Lower lobe of right lung (tissue), 2 donors: ENCODE measurements around the gene PAX7. TPM values are rescaled to one million over a fixed set of nuclear protein-coding genes. Genes with fewer than 3 reads are reported as not detected.

Source experiments
- ATAC-seq, 2 donors: fragments of 200-7000 bp; cut with Tn5 transposase; one replicate each; pipeline ENCODE4 v1.9.1; 2020 to 2022; ENCODE audit warnings: mild to moderate bottlenecking in 2 of 2, moderate library complexity in 2 of 2
- DNase-seq: peaks from one replicate; pipeline ENCODE4 v3.0.0-alpha.2; 2020
- H3K27ac ChIP-seq: fragments of 200-600 bp; one replicate; pipeline ENCODE4 v1.8.0; 2022
- H3K27me3 ChIP-seq: fragments of 200-600 bp; one replicate; pipeline ENCODE4 v1.8.0; 2022; ENCODE audit warnings: low read depth
- H3K36me3 ChIP-seq: fragments of 200-600 bp; one replicate; pipeline ENCODE4 v1.8.0; 2022; ENCODE audit warnings: mild to moderate bottlenecking
- H3K4me1 ChIP-seq: fragments of 200-600 bp; one replicate; pipeline ENCODE4 v1.8.0; 2022
- H3K4me3 ChIP-seq: fragments of 200-600 bp; one replicate; pipeline ENCODE4 v1.8.0; 2022; ENCODE audit warnings: mild to moderate bottlenecking
- H3K9me3 ChIP-seq: fragments of 200-600 bp; one replicate; pipeline ENCODE4 v1.8.0; 2022
- CTCF ChIP-seq: fragments of 200-600 bp; IDR thresholded peaks from one replicate; pipeline ENCODE4 v1.8.0; 2022; ENCODE audit warnings: antibody characterized with exemption, mild to moderate bottlenecking
- intact Hi-C: fragments of 100-400 bp; cut with DNase I; formaldehyde crosslinking; loops from one replicate; pipeline ENCODE4 v1.11.0; 2022
- total RNA-seq: library from RNA; stranded (reverse); fragmentation: NEBNext Ultra II Directional; extraction: Animal tissue kit (Norgen Biotek cat#: 25700); gene quantifications from one replicate; pipeline ENCODE4 v1.2.1, GENCODE V29; 2021
- donor health status: DM: no; HTN: yes; CAD: no; lungs with severe emphysema.

The PAX7 gene
- total RNA-seq, 1 donor from 2014 or later, result not detected

GRCh38 chr1:18633422-18634155 is 2.9 kb downstream of the PAX7 start:
- ATAC-seq, result no peak
- H3K4me1 ChIP-seq, result peaks cover 11% of the 10 kb centered on the region
- no peak overlapping the region for H3K27ac ChIP-seq
- H3K9me3 ChIP-seq, result no peaks in the 10 kb centered on the region
- H3K36me3 ChIP-seq, result no peaks in the 10 kb centered on the region
- H3K27me3 ChIP-seq, result peaks cover 99% of the 10 kb centered on the region
- no peak overlapping the region for H3K4me3 ChIP-seq
- TF ChIP-seq CTCF, result no peak
- DNase-seq, result no peak
- intact Hi-C loops, result no loop called here

GRCh38 chr1:18634276-18634675 is 3.6 kb downstream of the PAX7 start:
- TF ChIP-seq CTCF, result no peak
- H3K4me3 ChIP-seq, result no peak overlapping the region
- DNase-seq (no peak), ATAC-seq (no peak)
- H3K9me3 ChIP-seq, result no peaks in the 10 kb centered on the region
- H3K27me3 ChIP-seq, result peaks cover 99% of the 10 kb centered on the region
- H3K4me1 ChIP-seq, result peaks cover 11% of the 10 kb centered on the region
- no peak overlapping the region for H3K27ac ChIP-seq
- intact Hi-C loops, result no loop called here
- no peaks in the 10 kb centered on the region for H3K36me3 ChIP-seq

GRCh38 chr1:18635070-18635577 is 4.5 kb downstream of the PAX7 start:
- no peaks in the 10 kb centered on the region for H3K36me3 ChIP-seq
- intact Hi-C loops, result no loop called here
- peaks cover 99% of the 10 kb centered on the region for H3K27me3 ChIP-seq
- no peak for TF ChIP-seq CTCF
- ATAC-seq (no peak), DNase-seq (no peak)
- no peak overlapping the region for H3K4me3 ChIP-seq
- no peaks in the 10 kb centered on the region for H3K9me3 ChIP-seq
- H3K4me1 ChIP-seq, result peaks cover 11% of the 10 kb centered on the region
- H3K27ac ChIP-seq, result no peak overlapping the region

- H3K36me3 ChIP-seq, result no peaks in the 10 kb centered on the region
- H3K4me1 ChIP-seq, result peaks cover 7% of the 10 kb centered on the region
- no peak overlapping the region for H3K27ac ChIP-seq
- ATAC-seq, result no peak
- H3K27me3 ChIP-seq, result peaks cover 99% of the 10 kb centered on the region
- no peaks in the 10 kb centered on the region for H3K9me3 ChIP-seq
- TF ChIP-seq CTCF, result no peak
- intact Hi-C loops, result no loop called here
- no peak overlapping the region for H3K4me3 ChIP-seq
- no peak for DNase-seq
Observed at GRCh38 chr1:18635891-18636595, 5.4 kb downstream of the PAX7 start.

- TF ChIP-seq CTCF, result no peak
- Histone ChIP-seq H3K4me1 (no peaks in the 10 kb centered on the region), H3K27ac (no peak overlapping the region), H3K9me3 (no peaks in the 10 kb centered on the region), H3K36me3 (no peaks in the 10 kb centered on the region), H3K27me3 (peaks cover 99% of the 10 kb centered on the region), H3K4me3 (no peak overlapping the region)
- no peak for DNase-seq
- no peak for ATAC-seq
- intact Hi-C loops, result no loop called here
Observed at GRCh38 chr1:18636596-18637508, 6.2 kb downstream of the PAX7 start.
